ENCODE results near the gene CD8B2.
A peak's percentile ranks its signal among the peaks of the same experiment; 100 is the strongest.
"Not testable (repeated sequence)": the region's sequence is repeated elsewhere in the genome, so short reads cannot be mapped to it uniquely, and the experiment has no call there.

Gene CD8B2

GRCh38 chr2:106486551-106487385 is at the start of gene CD8B2:
TSS of gene CD8B2 (plus strand) at chr2:106487364. CDS start at chr2:106487427, 63 bp downstream.
- DNase-seq, result not testable (repeated sequence)

- not testable (repeated sequence) for DNase-seq
Measured at GRCh38 chr2:106461882-106462281, 25.3 kb upstream of the CD8B2 start.

GRCh38 chr2:106467516-106467915 is 19.6 kb upstream of the CD8B2 start:
- not testable (repeated sequence) for DNase-seq

- DNase-seq, result not testable (repeated sequence)
Measured at GRCh38 chr2:106468107-106468506, 19.1 kb upstream of the CD8B2 start, which contains the start of gene RGPD3. TSS of gene RGPD3 (minus strand) at chr2:106468413. CDS start at chr2:106468288, 125 bp downstream.

GRCh38 chr2:106470658-106471057 is 16.5 kb upstream of the CD8B2 start:
- not testable (repeated sequence) for DNase-seq

GRCh38 chr2:106477647-106478046 is 9.5 kb upstream of the CD8B2 start:
- DNase-seq, result not testable (repeated sequence)

- DNase-seq, result not testable (repeated sequence)
Measured at GRCh38 chr2:106479563-106479962, 7.6 kb upstream of the CD8B2 start.

GRCh38 chr2:106487386-106488191 is 425 bp downstream of the CD8B2 start:
- DNase-seq, result not testable (repeated sequence)

GRCh38 chr2:106489701-106490100 is 2.5 kb downstream of the CD8B2 start:
- not testable (repeated sequence) for DNase-seq

- not testable (repeated sequence) for DNase-seq
Measured at GRCh38 chr2:106492399-106492798, 5.2 kb downstream of the CD8B2 start.

- DNase-seq, result not testable (repeated sequence)
Measured at GRCh38 chr2:106492913-106493312, 5.7 kb downstream of the CD8B2 start.

- DNase-seq, result not testable (repeated sequence)
Measured at GRCh38 chr2:106498549-106498948, 11.4 kb downstream of the CD8B2 start.

- DNase-seq, result not testable (repeated sequence)
Measured at GRCh38 chr2:106500350-106500749, 13.2 kb downstream of the CD8B2 start.

- DNase-seq, result not testable (repeated sequence)
Measured at GRCh38 chr2:106502351-106502750, 15.2 kb downstream of the CD8B2 start.

- DNase-seq, result not testable (repeated sequence)
Measured at GRCh38 chr2:106504192-106504591, 17.0 kb downstream of the CD8B2 start.

GRCh38 chr2:106504787-106505186 is 17.6 kb downstream of the CD8B2 start:
- not testable (repeated sequence) for DNase-seq

- not testable (repeated sequence) for DNase-seq
Measured at GRCh38 chr2:106506002-106506687, 19.0 kb downstream of the CD8B2 start.

- DNase-seq, result not testable (repeated sequence)
Measured at GRCh38 chr2:106508660-106509373, 21.7 kb downstream of the CD8B2 start.

GRCh38 chr2:106509374-106509770 is 22.2 kb downstream of the CD8B2 start:
- not testable (repeated sequence) for DNase-seq

- DNase-seq, result not testable (repeated sequence)
Measured at GRCh38 chr2:106510791-106511190, 23.6 kb downstream of the CD8B2 start.

- peak; percentile 61 for DNase-seq
Measured at GRCh38 chr2:106511476-106511901, 24.3 kb downstream of the CD8B2 start.

- DNase-seq, result not testable (repeated sequence)
Measured at GRCh38 chr2:106511934-106512333, 24.8 kb downstream of the CD8B2 start.
